Natural killer cell (primary cell): ENCODE results near the gene CCDC187. TPM values are rescaled to one million over a fixed set of nuclear protein-coding genes. Genes with fewer than 3 reads are reported as not detected.

Source experiments
- ATAC-seq, 3 donors: fragments of 150-1000 bp in 2 of 3; fragments of 200-7000 bp in 1 of 3; cut with Tn5 transposase; 1 replicate in 1 of 3; 2 replicates in 2 of 3; pipeline ENCODE4 v1.10.0; 2021; ENCODE audit warnings: mild to moderate bottlenecking in 2 of 3, moderate library complexity in 2 of 3
- DNase-seq, 2 donors: peaks; one replicate each; pipeline versions ENCODE4 v3.0.0 to v3.0.0-alpha.2; 2013 to 2021; ENCODE audit warnings: mixed read lengths in 1 of 2
- H3K27ac ChIP-seq: one replicate; pipeline ENCODE4 v1.5.1; 2013; ENCODE audit warnings: mild to moderate bottlenecking, low read length
- H3K27me3 ChIP-seq: one replicate; pipeline ENCODE4 v1.6.1; 2013; ENCODE audit warnings: low read length; ENCODE audit not compliant: control insufficient read depth, insufficient read depth
- H3K36me3 ChIP-seq: one replicate; pipeline ENCODE4 v1.6.1; 2013; ENCODE audit warnings: low read length; ENCODE audit not compliant: control insufficient read depth, insufficient read depth
- H3K4me1 ChIP-seq: one replicate; pipeline ENCODE4 v1.6.1; 2013; ENCODE audit warnings: low read length; ENCODE audit not compliant: control insufficient read depth, insufficient read depth
- H3K4me3 ChIP-seq: one replicate; pipeline ENCODE4 v1.5.1; 2013; ENCODE audit warnings: low read length
- H3K9me3 ChIP-seq: one replicate; pipeline ENCODE4 v1.6.1; 2013; ENCODE audit warnings: low read length; ENCODE audit not compliant: control insufficient read depth, insufficient read depth
- H3K27ac Mint-ChIP-seq, 2 donors: one replicate each; pipeline ENCODE4 v1.8.0; 2022; ENCODE audit warnings: mild to moderate bottlenecking in 2 of 2, mixed read lengths in 2 of 2, moderate library complexity in 1 of 2
- H3K27me3 Mint-ChIP-seq, 2 donors: one replicate each; pipeline ENCODE4 v1.8.0; 2022; ENCODE audit warnings: low read depth in 2 of 2, mixed read lengths in 2 of 2
- H3K36me3 Mint-ChIP-seq: one replicate; pipeline ENCODE4 v1.8.0; 2022; ENCODE audit warnings: mixed read lengths
- H3K4me1 Mint-ChIP-seq, 2 donors: one replicate each; pipeline ENCODE4 v1.8.0; 2022; ENCODE audit warnings: mixed read lengths in 2 of 2
- H3K4me3 Mint-ChIP-seq: one replicate; pipeline ENCODE4 v1.8.0; 2022; ENCODE audit warnings: mild to moderate bottlenecking, moderate library complexity, mixed read lengths
- H3K9me3 Mint-ChIP-seq, 2 donors: one replicate each; pipeline ENCODE4 v1.8.0; 2022; ENCODE audit warnings: mixed read lengths in 2 of 2
- WGBS: methylation state at CpG from one replicate; pipeline ENCODE4 v1.1.7; 2013; ENCODE audit warnings: missing lambda C conversion rate; ENCODE audit not compliant: insufficient coverage; 5-methylcytosine and 5-hydroxymethylcytosine counted together
- intact Hi-C: fragments of 100-400 bp; cut with micrococcal nuclease; formaldehyde crosslinking; loops from one replicate; pipeline ENCODE4 v1.14.2; 2022
- total RNA-seq, 4 donors: library from RNA; stranded (reverse); fragments of 120-200 nt in 1 of 4; gene quantifications; one replicate each; pipeline versions ENCODE4 v1.2.3 to v1.2.4, GENCODE V29; 2013 to 2022
- TF ChIP-seq, protein P1 (sequence below): fragments of 200-600 bp; IDR thresholded peaks from one replicate; pipeline ENCODE4 v1.8.0; 2022; ENCODE audit warnings: antibody characterized with exemption

The CCDC187 gene
- total RNA-seq, 3 donors from 2014 or later (not counting 1 experiment from before 2014, with no cell fraction given), result 0.18 TPM; not detected in 2

DNA sequence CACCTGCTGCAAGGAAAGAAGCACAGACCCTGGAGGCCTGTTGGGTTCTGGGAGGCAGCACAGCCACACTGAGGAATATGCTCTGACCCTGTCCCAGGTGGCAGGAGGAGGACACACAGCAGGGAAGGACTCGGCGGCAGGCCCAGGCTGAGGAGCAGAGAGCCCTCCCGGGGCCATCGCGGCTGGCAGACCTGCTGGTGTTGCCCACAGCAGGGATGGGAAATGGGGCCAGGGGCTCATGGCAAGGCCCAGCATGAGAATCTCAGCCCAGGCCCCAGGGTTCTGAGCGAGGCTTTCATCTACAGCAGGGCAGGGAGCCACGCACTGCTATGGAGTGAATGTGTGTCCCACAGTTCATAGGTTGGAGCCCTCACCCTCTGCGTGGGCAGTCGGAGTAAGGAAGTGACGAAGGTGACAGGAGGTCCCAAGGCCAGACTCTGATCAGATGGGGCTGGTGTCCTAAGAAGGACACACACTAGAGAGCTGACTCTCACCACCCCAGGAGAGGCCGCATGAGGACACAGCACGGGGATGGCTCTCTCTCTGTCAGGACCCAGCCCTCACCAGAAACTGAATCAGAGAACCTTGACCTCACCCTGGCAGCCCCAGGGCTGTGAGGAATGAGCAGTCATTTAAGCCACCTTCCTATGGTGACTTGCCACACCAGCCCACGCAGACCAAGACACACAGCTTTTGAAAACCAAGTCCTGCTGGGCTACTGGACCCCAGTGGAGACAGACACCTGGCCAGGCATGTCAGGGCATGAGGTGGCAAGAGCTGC lies 13.2 kb upstream of the CCDC187 start:
- no peaks in the 10 kb centered on the region for H3K36me3 ChIP-seq
- Mint-ChIP-seq H3K27me3 (peaks cover 0 to 8% of the 10 kb centered on the region in 2 donors), H3K36me3 (no peaks in the 10 kb centered on the region), H3K4me1 (peaks cover 33 to 35% of the 10 kb centered on the region in 2 donors), H3K27ac (peak overlapping the region; percentile 95 to 99), H3K9me3 (peaks cover 4 to 8% of the 10 kb centered on the region in 2 donors), H3K4me3 (peak overlapping the region; percentile 89)
- no peaks in the 10 kb centered on the region for H3K27me3 ChIP-seq
- peaks cover 35% of the 10 kb centered on the region for H3K4me1 ChIP-seq
- peaks cover 29% of the 10 kb centered on the region for H3K9me3 ChIP-seq
- no peak for DNase-seq
- ATAC-seq, result no peak
- WGBS, result 89% methylated on average over 13 of the region's 13 CpGs
- peak overlapping the region; percentile 83 for H3K27ac ChIP-seq
- H3K4me3 ChIP-seq, result no peak overlapping the region
- TF ChIP-seq, protein P1, sequence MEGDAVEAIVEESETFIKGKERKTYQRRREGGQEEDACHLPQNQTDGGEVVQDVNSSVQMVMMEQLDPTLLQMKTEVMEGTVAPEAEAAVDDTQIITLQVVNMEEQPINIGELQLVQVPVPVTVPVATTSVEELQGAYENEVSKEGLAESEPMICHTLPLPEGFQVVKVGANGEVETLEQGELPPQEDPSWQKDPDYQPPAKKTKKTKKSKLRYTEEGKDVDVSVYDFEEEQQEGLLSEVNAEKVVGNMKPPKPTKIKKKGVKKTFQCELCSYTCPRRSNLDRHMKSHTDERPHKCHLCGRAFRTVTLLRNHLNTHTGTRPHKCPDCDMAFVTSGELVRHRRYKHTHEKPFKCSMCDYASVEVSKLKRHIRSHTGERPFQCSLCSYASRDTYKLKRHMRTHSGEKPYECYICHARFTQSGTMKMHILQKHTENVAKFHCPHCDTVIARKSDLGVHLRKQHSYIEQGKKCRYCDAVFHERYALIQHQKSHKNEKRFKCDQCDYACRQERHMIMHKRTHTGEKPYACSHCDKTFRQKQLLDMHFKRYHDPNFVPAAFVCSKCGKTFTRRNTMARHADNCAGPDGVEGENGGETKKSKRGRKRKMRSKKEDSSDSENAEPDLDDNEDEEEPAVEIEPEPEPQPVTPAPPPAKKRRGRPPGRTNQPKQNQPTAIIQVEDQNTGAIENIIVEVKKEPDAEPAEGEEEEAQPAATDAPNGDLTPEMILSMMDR, result no peak
- intact Hi-C loops, result loop anchor here (10.0 kb wide), 3 partner anchors 48 to 1398 kb away; partner anchors contain the start of genes DNLZ and SNAPC4

DNA sequence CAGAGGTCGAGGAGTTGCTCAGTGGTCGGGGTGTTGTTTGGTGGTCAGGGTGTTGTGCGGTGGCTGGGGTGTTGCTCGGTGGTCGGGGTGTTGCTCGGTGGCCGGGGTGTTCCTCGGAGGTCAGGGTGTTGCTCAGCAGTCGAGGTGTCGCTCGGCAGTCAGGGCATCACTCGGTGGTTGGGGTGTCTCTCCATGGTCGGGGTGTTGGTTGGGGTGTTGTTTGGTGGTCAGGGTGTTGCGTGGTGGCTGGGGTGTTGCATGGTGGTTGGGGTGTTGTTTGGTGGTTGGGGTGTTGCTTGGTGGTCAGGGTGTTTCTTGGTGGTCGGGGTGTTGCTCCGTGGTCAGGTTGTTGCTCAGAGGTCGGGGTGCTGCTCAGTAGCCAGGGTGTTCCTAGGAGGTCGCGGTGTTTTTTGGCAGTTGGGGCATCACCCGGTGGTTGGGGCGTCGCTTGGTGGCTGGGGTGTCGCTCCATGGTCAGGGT lies 12.4 kb upstream of the CCDC187 start:
- Histone ChIP-seq H3K4me3 (no peak overlapping the region), H3K27me3 (no peaks in the 10 kb centered on the region), H3K27ac (peak overlapping the region; percentile 83), H3K4me1 (peaks cover 43% of the 10 kb centered on the region), H3K36me3 (no peaks in the 10 kb centered on the region), H3K9me3 (peaks cover 29% of the 10 kb centered on the region)
- peaks cover 33 to 35% of the 10 kb centered on the region in 2 donors for H3K4me1 Mint-ChIP-seq
- intact Hi-C loops, result loop anchor here (10.0 kb wide), 3 partner anchors 48 to 1398 kb away; partner anchors contain the start of genes DNLZ and SNAPC4
- peaks cover 4 to 8% of the 10 kb centered on the region in 2 donors for H3K9me3 Mint-ChIP-seq
- H3K4me3 Mint-ChIP-seq, result peak overlapping the region; percentile 89
- peak overlapping the region; percentile 95 to 99 for H3K27ac Mint-ChIP-seq
- H3K36me3 Mint-ChIP-seq, result no peaks in the 10 kb centered on the region
- peak; percentile 69 to 89 for DNase-seq
- WGBS, result 28% methylated on average over 23 of the region's 23 CpGs
- peak; percentile 73 to 83 (median 82) for ATAC-seq
- TF ChIP-seq, protein P1, result no peak
- H3K27me3 Mint-ChIP-seq, result peaks cover 0 to 8% of the 10 kb centered on the region in 2 donors

DNA sequence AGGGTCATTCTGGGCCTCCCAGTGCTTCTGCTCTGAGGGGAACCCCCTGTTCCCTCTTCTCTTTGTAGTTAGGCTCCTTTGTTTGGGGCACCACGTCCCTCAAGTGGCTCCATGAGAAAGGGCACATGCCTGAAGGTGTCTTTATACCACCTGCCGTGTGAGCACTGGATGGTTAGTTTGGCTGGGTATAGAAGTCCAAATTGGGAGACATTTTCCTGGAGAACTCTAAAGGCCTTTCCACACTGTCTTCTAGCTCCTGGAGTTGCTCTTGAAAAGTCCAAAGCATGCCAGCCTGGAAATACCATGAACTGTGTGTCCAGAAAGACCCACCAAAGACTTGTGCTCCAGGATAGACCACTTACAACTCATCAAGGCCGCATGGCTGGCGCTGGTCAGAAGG lies 11.1 kb upstream of the CCDC187 start:
- DNase-seq (no peak), ATAC-seq (no peak)
- Mint-ChIP-seq H3K4me3 (peak overlapping the region; percentile 89), H3K4me1 (peaks cover 33 to 35% of the 10 kb centered on the region in 2 donors), H3K27me3 (peaks cover 0 to 8% of the 10 kb centered on the region in 2 donors), H3K9me3 (peaks cover 4 to 8% of the 10 kb centered on the region in 2 donors), H3K36me3 (no peaks in the 10 kb centered on the region), H3K27ac (peak overlapping the region; percentile 95 to 99)
- WGBS, result 88% methylated on average over 4 of the region's 4 CpGs
- H3K27ac ChIP-seq, result peak overlapping the region; percentile 83
- H3K36me3 ChIP-seq, result no peaks in the 10 kb centered on the region
- H3K9me3 ChIP-seq, result peaks cover 29% of the 10 kb centered on the region
- no peak overlapping the region for H3K4me3 ChIP-seq
- intact Hi-C loops, result loop anchor here (10.0 kb wide), 3 partner anchors 50 to 1400 kb away; partner anchors contain the start of genes DNLZ and SNAPC4
- TF ChIP-seq, protein P1, result no peak
- peaks cover 53% of the 10 kb centered on the region for H3K4me1 ChIP-seq
- H3K27me3 ChIP-seq, result no peaks in the 10 kb centered on the region
